Measurements from ENCODE around the gene OR13D1.
A peak's percentile ranks its signal among the peaks of the same experiment; 100 is the strongest.

Gene OR13D1

GRCh38 chr9:104711604-104712003 lies 17.3 kb downstream of the OR13D1 start:
- no peak for TF ChIP-seq CTCF (conservative IDR thresholded peaks at IDR 0.05; ENCODE audit: low read length)
- H3K4me3 ChIP-seq (ENCODE audit: low read length): no peak overlapping the region
- DNase-seq (ENCODE audit: low read depth): no peak

- no peak for DNase-seq (ENCODE audit: low read depth)
- TF ChIP-seq CTCF (conservative IDR thresholded peaks at IDR 0.05; ENCODE audit: low read length): no peak
- H3K4me3 ChIP-seq (ENCODE audit: low read length): no peak overlapping the region
Measured at GRCh38 chr9:104725014-104725413, 30.7 kb downstream of the OR13D1 start.

- no peak overlapping the region for H3K4me3 ChIP-seq (ENCODE audit: low read length)
- no peak for DNase-seq (ENCODE audit: low read depth)
- TF ChIP-seq CTCF (conservative IDR thresholded peaks at IDR 0.05; ENCODE audit: low read length): no peak
Measured at GRCh38 chr9:104738452-104738851, 44.1 kb downstream of the OR13D1 start.

GRCh38 chr9:104740621-104741020 lies 46.3 kb downstream of the OR13D1 start:
- DNase-seq (ENCODE audit: low read depth): peak; percentile 69
- TF ChIP-seq CTCF (conservative IDR thresholded peaks at IDR 0.05; ENCODE audit: low read length): no peak
- no peak overlapping the region for H3K4me3 ChIP-seq (ENCODE audit: low read length)

- TF ChIP-seq CTCF (conservative IDR thresholded peaks at IDR 0.05; ENCODE audit: low read length): peak; percentile 86
- H3K4me3 ChIP-seq (ENCODE audit: low read length): no peak overlapping the region
- peak; percentile 71 for DNase-seq (ENCODE audit: low read depth)
Measured at GRCh38 chr9:104743376-104743985, 49.2 kb downstream of the OR13D1 start.

Measured in AG10803 (cell line).